ENCODE results near the gene CELF1. TPM values are rescaled to one million over a fixed set of nuclear protein-coding genes. Genes with fewer than 3 reads are reported as not detected.

CELF1 gene
- total RNA-seq, 4 donors from 2014 or later = 51.2 to 138 (median 121) TPM

DNA sequence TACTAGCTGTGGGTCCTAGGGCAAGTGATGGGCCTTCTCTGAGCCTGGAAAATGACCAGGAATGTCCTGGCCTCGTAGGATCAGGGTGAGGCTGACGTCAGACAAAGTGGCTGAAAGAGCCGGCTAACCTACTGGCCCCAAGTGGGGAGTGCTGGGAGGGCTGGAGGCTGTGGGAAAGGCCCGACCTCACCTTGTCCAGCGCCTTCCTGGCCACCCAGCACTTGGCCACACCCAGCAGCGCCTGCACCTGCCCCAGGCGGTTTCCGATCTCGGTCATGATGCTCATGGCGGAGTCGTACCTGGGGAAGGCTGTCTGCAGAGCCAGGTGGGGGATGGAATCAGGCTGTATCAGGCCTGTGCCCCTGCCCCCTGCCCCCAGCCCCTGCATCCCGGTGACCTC is 111.5 kb downstream of the CELF1 start:
- Histone ChIP-seq H3K27ac (no peak overlapping the region), H3K36me3 (no peaks in the 10 kb centered on the region), H3K27me3 (no peaks in the 10 kb centered on the region), H3K4me3 (no peak overlapping the region), H3K9me3 (no peaks in the 10 kb centered on the region), H3K4me1 (no peaks in the 10 kb centered on the region)
- intact Hi-C loops (cut with DNase I; ENCODE audit: low total_unique reads) = no loop called here
- TF ChIP-seq POLR2A (IDR thresholded peaks at IDR 0.05) = no peak
- TF ChIP-seq, protein P1, sequence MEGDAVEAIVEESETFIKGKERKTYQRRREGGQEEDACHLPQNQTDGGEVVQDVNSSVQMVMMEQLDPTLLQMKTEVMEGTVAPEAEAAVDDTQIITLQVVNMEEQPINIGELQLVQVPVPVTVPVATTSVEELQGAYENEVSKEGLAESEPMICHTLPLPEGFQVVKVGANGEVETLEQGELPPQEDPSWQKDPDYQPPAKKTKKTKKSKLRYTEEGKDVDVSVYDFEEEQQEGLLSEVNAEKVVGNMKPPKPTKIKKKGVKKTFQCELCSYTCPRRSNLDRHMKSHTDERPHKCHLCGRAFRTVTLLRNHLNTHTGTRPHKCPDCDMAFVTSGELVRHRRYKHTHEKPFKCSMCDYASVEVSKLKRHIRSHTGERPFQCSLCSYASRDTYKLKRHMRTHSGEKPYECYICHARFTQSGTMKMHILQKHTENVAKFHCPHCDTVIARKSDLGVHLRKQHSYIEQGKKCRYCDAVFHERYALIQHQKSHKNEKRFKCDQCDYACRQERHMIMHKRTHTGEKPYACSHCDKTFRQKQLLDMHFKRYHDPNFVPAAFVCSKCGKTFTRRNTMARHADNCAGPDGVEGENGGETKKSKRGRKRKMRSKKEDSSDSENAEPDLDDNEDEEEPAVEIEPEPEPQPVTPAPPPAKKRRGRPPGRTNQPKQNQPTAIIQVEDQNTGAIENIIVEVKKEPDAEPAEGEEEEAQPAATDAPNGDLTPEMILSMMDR (IDR thresholded peaks at IDR 0.05) = no peak
- no peak for DNase-seq

DNA sequence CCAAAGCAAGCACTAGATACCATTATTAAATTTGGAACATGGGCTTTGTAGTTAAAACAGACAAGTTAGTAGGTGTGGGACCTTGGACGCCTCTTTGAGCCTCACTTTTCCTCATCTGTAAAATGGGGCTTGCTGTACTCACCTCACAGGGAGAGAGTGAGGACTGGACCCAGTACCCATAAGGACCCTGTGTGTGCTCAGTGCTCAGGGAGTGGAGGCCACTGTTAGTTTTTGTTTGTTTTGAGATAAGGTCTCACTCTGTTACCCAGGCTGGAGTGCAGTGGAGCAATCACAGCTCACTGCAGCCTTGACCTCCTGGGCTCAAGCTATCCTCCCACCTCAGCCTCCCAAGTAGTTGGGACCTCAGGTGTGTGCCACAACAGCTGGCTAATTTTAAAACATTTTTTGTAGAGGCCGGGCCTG is 112.9 kb downstream of the CELF1 start:
- intact Hi-C loops (cut with DNase I; ENCODE audit: low total_unique reads) = no loop called here
- Histone ChIP-seq H3K4me3 (no peak overlapping the region), H3K27ac (no peak overlapping the region), H3K9me3 (no peaks in the 10 kb centered on the region), H3K27me3 (no peaks in the 10 kb centered on the region), H3K36me3 (no peaks in the 10 kb centered on the region), H3K4me1 (no peaks in the 10 kb centered on the region)
- DNase-seq = no peak
- TF ChIP-seq, protein P1 (IDR thresholded peaks at IDR 0.05) = no peak
- TF ChIP-seq POLR2A (IDR thresholded peaks at IDR 0.05) = no peak

DNA sequence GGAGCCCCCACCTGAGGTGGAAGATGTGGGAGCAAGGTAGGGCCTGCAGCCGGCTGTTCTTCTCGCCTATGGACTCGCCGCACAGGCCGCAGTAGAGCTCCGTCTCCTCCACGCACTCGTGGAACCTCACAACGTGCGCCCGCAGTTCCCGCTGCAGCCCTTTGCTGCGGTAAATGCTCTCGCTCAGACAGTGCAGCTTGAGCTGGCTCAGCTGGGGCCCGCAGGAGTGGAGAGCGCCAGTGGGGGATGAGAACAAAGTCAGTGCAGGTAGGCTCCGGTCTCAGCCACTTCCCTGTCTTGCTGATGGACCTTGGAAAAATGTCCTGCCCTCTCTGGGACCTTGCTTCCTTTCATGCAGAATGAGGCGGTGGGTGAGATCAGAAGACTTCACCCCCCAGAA is 114.2 kb downstream of the CELF1 start:
- no peaks in the 10 kb centered on the region for H3K4me1 ChIP-seq
- TF ChIP-seq POLR2A (IDR thresholded peaks at IDR 0.05) = no peak
- no peaks in the 10 kb centered on the region for H3K27me3 ChIP-seq
- intact Hi-C loops (cut with DNase I; ENCODE audit: low total_unique reads) = no loop called here
- no peaks in the 10 kb centered on the region for H3K9me3 ChIP-seq
- H3K36me3 ChIP-seq = no peaks in the 10 kb centered on the region
- H3K4me3 ChIP-seq = no peak overlapping the region
- H3K27ac ChIP-seq = no peak overlapping the region
- no peak for DNase-seq

DNA sequence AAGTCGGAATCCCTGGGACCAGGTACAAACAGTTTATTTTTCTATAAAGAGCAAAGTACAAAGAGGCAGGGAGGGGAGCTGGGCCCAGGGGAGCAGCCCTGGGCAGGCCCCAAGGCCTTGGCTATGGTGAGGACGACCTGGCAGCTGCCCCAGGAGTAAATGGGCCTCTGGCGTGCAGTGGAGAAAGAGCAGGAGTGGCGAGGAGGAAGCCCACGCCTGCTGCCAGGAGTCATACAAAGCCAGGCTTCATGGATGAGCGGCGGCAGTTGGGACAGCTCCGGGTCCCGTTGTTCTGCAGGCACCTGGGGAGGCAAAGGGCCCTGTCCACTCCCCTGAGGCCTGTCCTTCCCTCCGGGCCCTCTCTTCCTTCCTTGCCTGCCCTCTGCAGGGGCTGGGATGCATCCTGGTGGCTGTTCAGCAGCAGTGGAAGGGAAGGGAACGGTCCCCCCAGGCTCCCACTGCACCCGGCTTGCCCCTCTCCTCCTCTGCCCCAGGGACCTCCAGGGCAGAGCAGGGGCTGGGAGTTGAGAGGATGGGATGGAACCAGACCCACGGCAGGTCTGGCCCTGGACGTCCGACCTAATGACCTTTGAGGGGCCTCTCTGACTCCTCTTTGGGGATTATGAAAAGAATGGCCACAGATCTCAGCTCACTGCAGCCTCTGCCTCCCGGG is 115.0 kb downstream of the CELF1 start:
- DNase-seq = peak in 1 of 2 donors; percentile 37
- Histone ChIP-seq H3K27ac (no peak overlapping the region), H3K9me3 (no peaks in the 10 kb centered on the region), H3K36me3 (no peaks in the 10 kb centered on the region), H3K27me3 (no peaks in the 10 kb centered on the region), H3K4me1 (no peaks in the 10 kb centered on the region), H3K4me3 (no peak overlapping the region)
- intact Hi-C loops (cut with DNase I; ENCODE audit: low total_unique reads) = no loop called here
- no peak for TF ChIP-seq POLR2A (IDR thresholded peaks at IDR 0.05)
- TF ChIP-seq, protein P1 (IDR thresholded peaks at IDR 0.05) = no peak

DNA sequence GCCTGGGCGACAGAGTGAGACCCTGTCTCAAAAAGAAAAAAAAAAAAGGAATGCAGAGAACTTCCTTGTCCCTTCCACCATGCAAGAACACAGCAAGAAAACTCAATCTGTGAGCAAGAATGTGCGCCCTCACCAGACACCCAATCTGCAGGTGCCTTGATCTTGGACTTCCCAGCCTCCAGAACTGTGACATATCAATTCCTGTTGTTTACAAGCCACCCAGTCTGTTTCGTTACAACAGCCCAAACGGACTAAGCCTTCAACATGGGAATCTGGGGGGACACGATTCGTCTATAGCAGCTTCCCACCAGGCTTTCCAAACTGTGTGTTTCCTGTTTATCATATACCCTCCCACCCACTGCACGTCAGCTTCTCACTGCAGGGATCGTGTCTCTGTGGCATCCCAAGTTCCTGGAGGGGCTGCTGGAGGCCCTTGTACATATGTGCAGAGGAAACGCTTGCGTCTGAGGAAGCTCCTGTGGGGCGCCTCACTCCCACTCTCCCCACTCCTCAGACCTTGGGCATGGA is 115.7 kb downstream of the CELF1 start:
- DNase-seq = no peak
- Histone ChIP-seq H3K4me1 (no peaks in the 10 kb centered on the region), H3K27ac (no peak overlapping the region), H3K9me3 (no peaks in the 10 kb centered on the region), H3K4me3 (no peak overlapping the region), H3K27me3 (no peaks in the 10 kb centered on the region), H3K36me3 (no peaks in the 10 kb centered on the region)
- intact Hi-C loops (cut with DNase I; ENCODE audit: low total_unique reads) = no loop called here
- TF ChIP-seq POLR2A (IDR thresholded peaks at IDR 0.05) = no peak

DNA sequence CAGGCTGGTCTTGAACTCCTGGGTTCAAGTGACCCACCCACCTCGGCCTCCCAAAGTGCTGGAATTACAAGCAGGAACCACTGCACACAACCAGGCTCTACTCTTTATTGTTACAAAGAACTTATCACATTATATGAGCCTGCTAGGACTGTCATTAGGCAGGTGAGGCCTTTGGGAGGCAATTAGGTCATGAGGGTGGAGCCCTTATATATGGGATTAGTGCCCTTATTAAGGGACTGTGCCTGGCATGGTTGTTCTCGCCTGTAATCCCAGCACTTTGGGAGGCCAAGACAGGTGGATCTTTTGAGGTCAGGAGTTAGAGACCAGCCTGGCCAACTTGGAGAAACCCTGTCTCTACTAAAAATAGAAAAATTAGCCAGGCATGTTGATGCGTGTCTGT is 116.2 kb downstream of the CELF1 start:
- DNase-seq = no peak
- Histone ChIP-seq H3K27me3 (no peaks in the 10 kb centered on the region), H3K36me3 (no peaks in the 10 kb centered on the region), H3K4me3 (no peak overlapping the region), H3K27ac (no peak overlapping the region), H3K4me1 (no peaks in the 10 kb centered on the region), H3K9me3 (no peaks in the 10 kb centered on the region)
- intact Hi-C loops (cut with DNase I; ENCODE audit: low total_unique reads) = no loop called here
- no peak for TF ChIP-seq POLR2A (IDR thresholded peaks at IDR 0.05)
- TF ChIP-seq, protein P1 (IDR thresholded peaks at IDR 0.05) = no peak

Data from uterus (tissue), 4 donors.